HG03442 (cell line): Measurements from ENCODE around the gene VRTN.
A peak's percentile ranks its signal among the peaks of the same experiment; 100 is the strongest.

Source experiments
- ATAC-seq: cut with Tn5 transposase; IDR thresholded peaks from one replicate; pipeline ENCODE4 v1.9.1; 2021; ENCODE audit warnings: mild to moderate bottlenecking, moderate library complexity; ENCODE audit not compliant: unreplicated experiment

Gene VRTN

DNA sequence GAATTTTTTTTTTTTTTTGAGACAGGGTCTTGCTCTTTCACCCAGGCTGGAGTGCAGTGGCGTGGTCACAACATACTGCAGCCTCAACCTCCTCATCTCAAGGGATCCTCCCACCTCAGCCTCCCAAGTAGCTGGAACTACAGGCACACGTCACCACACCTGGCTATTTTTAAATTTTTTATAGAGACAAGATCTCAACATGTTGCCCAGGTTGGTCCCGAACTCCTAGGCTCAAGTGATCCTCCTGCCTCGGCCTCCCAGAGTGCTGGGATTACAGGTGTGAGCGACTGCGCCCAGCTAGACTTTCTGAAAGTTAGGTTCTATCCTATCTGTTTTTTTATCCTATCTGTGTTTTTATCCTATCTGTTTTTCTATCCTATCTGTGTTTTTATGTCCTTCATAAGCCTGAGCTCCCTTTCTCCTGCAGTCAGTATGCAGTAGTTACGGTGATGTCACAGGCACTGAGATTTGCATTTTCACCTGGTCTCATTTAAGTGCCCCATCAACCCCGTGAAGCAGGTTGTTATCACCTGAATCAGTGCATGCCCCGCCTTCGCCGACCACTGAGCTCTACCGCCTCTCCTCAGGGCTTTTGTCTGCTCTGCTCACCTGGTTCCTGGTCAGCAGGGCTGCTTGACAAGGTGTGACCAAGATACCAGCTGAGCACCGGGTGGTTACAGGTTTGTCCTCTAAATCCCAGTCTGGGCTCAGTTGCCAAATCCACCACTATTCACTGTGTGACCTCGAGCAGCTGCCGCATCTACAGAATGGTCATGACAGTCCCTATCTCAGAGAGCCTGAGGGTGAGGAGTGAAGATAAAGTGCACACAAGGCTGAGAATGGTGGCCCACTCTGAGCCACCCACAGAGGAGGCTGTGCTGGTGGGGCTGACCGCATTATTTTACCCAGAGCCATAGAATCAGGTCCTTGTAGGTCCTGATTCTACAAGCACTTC, 44.6 kb downstream of the VRTN start:
- ATAC-seq, result no peak

DNA sequence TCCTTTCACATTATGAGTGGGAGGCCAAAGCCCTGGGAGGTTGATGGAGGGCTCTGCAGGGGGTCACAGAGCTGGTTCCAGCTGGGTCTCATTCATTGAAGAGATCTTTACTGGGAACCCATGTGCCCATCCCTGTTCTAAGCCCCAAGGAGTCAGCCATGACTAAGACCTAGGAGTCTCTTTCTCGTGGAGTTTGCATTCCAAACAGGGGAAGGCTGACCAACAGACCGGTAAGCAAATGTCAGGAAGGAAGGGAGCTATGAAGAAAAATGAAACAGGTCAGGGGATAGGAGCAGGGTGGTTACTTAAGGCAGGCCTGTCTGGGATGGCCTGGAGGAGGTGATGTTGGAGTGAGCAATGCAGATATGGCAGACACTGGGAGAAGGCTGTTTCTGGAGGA, 46.3 kb downstream of the VRTN start:
- no peak for ATAC-seq

DNA sequence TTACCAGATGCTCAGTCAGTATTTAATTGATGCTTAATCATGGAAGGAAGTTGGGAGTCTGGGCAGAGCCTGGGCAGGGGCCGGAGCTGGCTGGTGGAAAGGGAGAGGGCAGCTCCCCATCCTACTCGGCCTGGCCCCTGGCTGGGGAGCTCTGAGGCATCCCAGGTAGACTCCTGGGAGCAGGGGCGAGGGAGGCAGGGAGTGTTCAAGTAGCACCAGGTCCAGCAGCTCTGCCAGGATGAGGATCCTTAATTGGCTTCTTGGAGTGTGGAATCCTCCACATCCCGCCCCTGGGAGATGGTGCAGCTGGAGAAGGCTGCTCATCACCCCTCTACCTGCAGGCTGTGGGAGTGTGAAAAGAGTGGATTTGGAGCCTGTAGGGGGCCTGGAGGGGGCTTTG, 46.8 kb downstream of the VRTN start:
- ATAC-seq, result no peak

DNA sequence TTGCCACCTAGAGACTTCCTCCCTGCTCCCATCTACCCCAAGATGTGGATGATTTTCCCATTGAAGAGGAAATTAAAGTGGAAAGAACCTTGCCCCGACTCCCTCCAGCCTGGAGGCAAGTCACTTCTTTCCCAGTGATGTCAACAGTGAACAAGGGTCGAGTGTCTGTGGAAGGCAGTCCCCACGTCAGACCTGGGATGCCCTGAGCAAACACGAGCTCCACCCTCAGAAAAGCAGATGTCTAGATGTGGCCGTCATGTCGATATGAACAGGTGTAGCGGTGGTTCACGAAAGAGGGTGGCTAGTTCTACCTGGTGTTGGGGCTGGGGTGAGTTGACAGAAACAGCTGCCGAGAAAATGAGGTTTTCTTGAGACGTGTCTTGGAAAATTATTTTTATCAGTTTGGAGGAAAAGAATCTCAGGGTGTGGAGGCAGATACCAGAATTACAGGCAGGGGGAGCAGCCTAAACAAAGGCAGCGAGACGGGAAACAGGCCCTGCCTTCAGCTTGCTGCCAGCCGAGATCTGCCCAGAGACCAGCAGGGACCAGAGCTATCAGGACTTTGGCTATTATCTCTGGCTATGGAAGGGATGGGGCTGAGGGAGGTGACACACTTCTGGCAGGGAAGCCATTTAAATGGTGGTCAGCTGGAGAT, 51.9 kb downstream of the VRTN start:
- no peak for ATAC-seq

DNA sequence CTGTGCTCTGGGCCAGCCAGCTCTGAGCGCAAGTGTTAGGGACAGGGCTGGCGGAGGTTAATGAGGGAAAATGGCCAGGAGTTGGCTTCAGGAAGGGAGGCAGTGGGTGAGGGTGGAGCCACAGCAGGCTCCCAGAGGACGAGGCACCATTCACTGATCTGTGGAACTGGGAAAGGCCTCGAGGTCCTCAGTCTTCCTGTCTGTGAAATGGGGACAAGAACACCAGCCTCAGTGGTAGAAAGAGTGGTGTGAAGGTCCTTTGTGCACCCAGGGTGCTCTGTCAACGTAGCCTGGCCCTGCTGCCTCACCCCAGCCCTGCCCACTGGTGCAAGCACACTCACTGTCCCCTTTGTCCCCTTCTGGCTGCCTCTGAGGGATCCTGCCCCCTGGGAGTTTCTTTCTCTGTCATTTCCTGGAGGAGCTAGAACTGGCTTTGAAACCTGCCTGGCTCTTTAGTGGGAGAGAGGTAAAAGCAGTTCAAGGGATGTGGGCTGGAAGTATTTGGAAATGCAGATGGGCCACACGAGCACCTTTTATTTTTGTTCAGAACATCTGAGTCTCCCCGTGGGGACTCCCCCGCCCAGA, 52.7 kb downstream of the VRTN start:
- peak; percentile 11 for ATAC-seq

DNA sequence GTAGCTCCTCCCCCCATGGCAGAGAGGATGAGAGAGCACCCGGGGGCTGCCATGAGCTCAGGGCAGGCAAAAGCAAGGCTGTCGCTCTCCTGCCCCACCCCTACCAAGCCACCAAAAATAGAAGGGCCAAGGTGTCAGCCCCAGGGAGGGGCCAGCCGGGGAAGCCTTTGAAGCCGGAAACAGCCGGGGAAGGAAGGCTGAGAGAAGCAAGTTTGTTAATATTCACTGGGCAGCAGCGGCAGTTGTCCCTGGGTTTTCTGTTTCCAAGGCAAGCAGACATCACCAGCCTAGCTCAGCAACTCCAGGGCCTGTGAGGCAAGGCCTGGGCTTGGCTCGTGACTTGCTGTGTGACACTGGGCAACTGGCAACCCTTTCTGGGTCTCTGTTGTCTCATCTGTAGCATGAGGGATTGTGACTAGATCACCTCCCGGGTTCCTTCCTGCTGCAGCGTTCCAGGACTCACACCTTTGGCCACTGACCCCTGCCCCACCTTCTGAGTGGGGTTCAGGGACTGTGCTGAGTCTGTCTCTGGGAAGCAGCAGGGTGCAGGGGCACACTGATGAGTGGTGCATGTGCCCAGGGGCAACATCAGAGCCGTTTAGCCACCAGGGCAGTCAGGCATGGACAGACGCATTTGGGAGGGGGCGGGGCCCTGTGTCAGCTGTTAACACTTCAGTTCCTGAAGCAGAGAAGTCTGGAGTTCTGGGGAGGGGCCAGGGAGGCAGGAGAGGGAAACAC, 53.4 kb downstream of the VRTN start:
- peak; percentile 82 for ATAC-seq

DNA sequence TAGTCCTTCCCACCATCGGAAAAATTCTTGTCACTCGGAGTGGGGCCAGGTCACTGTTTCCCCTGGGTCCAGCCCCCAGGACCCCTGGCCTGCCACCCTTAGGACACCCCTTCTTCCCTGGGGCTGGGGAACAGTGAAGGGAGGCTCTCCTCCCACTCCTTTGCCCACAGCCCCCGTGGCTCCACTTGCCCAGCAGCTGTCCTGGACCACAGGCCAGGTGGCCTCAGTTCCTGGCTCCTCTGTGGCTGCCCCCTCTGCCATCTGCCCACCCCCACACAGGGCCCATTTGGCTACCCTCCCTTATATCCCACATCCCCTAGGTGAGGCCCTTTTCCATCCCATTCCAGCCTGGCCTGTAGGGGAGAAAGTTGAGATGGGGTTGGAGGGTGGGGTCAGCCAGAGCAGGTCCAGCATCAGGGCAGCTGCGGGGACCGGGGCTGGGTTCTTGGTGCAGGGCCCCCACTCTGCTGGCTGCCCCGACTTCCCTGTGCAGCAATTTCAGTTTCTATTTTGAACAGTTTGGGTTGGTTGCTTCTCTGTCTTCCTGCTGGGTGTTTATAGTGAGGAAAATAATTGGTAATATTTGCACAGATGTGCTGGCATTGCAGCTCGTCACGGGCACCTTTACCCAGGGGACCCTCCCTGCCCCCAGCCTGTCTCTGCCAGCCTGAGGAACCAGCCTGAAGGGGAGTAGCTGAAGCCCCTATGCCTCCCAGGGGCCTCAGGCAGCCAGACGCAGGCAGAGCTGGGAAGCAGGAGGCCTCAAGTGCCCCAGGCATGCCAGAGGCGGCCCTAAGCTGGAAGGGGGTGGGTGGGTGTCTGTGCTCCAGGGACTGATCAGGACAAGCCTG, 54.4 kb downstream of the VRTN start:
- ATAC-seq, result no peak

GRCh38 chr14:74403619-74404417, 55.5 kb downstream of the VRTN start:
- no peak for ATAC-seq

DNA sequence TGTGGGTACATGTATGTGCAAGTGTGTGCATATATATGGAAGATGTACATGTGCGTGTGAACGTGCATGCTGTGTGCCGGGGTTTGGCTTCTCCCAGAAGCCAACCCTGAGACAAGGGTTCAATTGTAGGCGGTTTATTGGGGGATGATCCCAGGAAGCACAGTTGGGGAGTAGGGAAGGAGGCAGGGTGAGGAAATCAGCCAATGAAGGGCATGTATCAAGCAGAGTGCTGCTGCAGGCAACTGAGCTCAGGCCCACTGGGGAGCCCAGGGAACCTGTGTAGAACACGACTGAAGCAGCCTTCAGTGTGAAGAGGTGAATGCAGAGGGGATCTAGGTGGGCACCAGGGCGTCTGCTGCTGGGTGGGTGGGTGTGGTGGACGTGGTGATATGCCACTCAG, 56.2 kb downstream of the VRTN start:
- no peak for ATAC-seq

GRCh38 chr14:74405663-74406062, 57.4 kb downstream of the VRTN start:
- no peak for ATAC-seq

DNA sequence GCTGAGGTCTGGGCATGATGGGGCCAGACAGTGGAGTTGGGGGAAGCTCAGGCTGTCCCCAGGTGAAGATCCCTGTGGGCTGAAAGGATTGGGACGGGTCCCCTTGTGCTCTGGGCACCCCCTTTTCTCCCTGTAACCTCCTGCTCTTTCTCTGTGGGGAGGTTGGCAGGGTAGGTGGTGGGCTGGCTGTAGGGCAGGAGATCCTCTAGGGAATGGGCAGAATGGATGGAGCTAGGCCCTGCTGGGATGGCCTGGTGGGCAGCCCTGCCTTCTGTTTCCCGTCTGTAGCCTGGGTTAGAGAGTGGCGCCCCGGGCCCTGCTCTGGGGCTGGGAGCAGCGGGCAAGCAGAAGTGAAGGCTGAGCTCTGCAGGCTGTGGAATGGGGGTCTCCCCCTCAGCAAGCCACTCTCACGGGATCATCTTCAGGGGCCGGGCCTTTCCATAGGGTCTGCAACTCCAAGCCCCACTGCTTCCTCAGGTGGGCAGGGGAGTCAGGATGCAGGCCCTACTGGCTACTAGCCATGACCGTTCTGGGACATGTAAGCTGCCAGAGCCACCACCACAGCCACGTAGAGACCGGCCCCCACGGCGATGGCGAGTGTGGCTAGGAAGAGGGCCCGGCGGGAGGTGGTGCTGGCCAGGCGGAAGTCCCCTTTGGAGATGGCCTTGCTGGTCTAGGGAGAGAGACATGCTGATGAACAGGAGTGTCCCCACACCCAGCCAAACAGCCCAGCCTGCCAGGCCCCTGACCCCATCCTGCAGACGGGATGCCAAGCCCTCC, 58.9 kb downstream of the VRTN start:
- ATAC-seq, result no peak

DNA sequence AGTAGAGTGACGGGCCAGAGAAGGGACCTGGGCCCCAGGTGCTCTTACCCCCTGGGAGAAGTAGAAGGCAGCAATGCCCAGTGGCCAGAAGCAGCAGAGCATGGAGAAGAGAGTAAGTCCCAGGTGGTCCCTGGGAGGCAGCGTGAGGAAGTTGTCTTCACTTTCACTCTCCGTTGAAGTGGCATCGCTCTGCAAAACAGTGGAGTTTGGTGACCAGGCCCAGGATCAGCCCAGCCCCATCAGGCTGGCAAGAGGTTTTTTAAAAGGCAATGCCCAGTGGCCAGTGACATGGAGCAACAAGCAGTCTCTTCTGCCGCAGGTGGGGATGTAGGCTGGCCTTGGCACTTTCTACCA, 59.5 kb downstream of the VRTN start:
- ATAC-seq, result no peak

- no peak for ATAC-seq
Measured at GRCh38 chr14:74408870-74409269, 60.6 kb downstream of the VRTN start.

- ATAC-seq, result no peak
Measured at GRCh38 chr14:74409441-74409840, 61.2 kb downstream of the VRTN start.
